Stomach smooth muscle (tissue), 2 donors: ENCODE results near the gene SNX33.
"Not testable (repeated sequence)": the region's sequence is repeated elsewhere in the genome, so short reads cannot be mapped to it uniquely, and the experiment has no call there.

Experiments used
- H3K27ac ChIP-seq: one replicate; pipeline ENCODE4 v1.7.0; 2013; ENCODE audit warnings: mild to moderate bottlenecking, low read length, inconsistent platforms
- H3K27me3 ChIP-seq, 2 donors: one replicate each; pipeline ENCODE4 v1.7.0; 2013; ENCODE audit warnings: low read length in 2 of 2; ENCODE audit not compliant: insufficient read depth in 2 of 2, control insufficient read depth in 1 of 2
- H3K36me3 ChIP-seq, 2 donors: one replicate each; pipeline ENCODE4 v1.7.0; 2013; ENCODE audit warnings: low read length in 2 of 2; ENCODE audit not compliant: control insufficient read depth in 2 of 2, insufficient read depth in 2 of 2
- H3K4me1 ChIP-seq: one replicate; pipeline ENCODE4 v1.7.0; 2013; ENCODE audit warnings: low read length; ENCODE audit not compliant: control insufficient read depth, insufficient read depth
- H3K4me3 ChIP-seq, 2 donors: one replicate each; pipeline ENCODE4 v1.7.0; 2013; ENCODE audit warnings: low read length in 2 of 2
- H3K9ac ChIP-seq, 2 donors: one replicate each; pipeline ENCODE4 v1.7.0; 2013; ENCODE audit warnings: low read length in 2 of 2, mild to moderate bottlenecking in 1 of 2
- H3K9me3 ChIP-seq, 2 donors: one replicate each; pipeline ENCODE4 v1.7.0; 2013; ENCODE audit warnings: low read length in 2 of 2; ENCODE audit not compliant: control insufficient read depth in 2 of 2
- donor health status: healthy.
- donor health status: Pancreatic carcinoma.

Gene SNX33

DNA sequence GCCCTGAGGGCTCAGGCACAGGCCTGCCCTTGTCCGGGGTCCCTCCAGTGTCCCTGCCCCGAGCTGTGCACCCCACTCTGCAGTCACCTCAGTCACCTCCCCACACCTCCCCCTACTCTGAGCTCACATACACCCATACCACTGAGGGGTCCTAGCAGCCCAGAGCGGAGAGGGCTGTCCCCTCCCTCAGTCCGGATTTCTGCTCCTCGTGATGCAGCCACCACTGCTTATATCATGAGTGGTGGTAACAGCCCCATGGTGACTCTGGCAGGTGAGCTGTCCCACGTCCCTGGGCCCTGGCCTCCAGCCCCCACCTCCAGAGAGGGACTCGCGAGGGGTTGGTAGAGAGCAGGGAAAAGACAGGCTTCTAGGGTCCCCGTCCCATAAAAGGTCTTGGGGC lies 56.9 kb downstream of the SNX33 start:
- Histone ChIP-seq H3K36me3 (peaks cover 7 to 13% of the 10 kb centered on the region in 2 donors), H3K27ac (peak overlapping the region; percentile 92), H3K4me3 (peak overlapping the region; percentile 19 to 29), H3K9ac (peak overlapping the region; percentile 62 to 69), H3K27me3 (no peaks in the 10 kb centered on the region), H3K9me3 (no peaks in the 10 kb centered on the region), H3K4me1 (peaks cover 76% of the 10 kb centered on the region)

DNA sequence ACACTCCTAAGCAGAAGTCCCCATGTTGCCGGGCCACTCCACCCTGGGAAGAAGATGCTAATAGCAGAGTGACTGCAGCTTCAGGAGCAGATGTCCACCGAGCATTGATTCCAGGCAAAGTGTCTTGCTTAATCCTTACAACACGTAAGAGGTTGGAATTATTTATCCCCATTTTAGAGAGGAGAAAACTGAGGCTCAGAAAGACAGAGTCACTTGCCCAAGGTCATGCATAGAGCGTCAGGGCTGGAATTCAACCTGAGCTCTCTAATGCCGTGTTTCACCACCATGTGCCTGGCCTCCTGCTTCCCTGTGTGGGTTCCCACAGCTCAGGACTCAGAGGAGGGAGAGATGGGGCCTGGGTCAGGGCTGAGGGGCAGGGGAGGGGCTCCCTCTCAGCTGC lies 57.7 kb downstream of the SNX33 start:
- H3K9ac ChIP-seq: peak overlapping the region; percentile 60 to 69
- H3K27me3 ChIP-seq, H3K9me3 ChIP-seq, H3K4me3 ChIP-seq: not testable (repeated sequence)
- H3K27ac ChIP-seq: peak overlapping the region; percentile 92
- H3K4me1 ChIP-seq: peaks cover 74% of the 10 kb centered on the region
- H3K36me3 ChIP-seq: peaks cover 7 to 13% of the 10 kb centered on the region in 2 donors

DNA sequence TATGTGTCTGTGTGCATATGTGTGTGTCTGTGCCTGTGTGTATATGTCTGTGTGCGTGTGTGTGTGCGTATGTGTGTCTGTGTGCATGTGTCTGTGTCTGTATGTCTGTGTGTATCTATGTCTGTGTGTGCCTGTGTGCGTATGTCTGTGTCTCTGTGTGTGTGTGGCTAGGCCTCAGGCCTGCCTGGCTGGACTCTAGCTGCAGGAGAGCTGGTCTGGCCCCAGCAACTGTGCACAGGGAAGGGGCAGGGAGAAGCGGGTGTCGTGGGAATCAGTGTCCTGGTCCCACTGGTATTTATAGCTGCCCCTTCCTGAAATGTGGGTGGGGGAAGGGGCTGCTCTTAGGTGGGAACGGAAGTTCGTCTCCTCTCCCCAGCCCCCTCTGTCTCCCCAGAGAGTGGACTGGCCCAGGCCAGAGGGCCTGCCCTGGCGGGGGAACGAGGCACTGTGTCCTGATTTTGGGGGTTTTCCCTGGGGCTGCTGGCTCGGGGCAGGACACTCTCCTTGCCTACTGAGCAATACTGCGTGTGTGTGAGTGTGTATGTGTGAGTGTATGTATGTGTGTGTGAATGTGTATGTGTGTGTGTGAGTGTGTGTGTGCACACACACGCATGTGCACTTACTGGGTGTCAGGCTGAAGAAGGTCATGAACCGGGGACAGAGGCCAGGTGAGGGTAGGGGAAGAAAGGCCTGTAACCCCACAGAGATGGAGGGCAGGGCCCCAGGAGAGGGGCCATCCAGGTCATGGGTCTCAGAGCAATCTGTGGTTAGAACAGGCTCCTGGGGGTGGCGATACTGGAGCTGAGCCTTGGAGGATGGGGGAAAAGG lies 58.4 kb downstream of the SNX33 start:
- Histone ChIP-seq H3K4me1 (peaks cover 67% of the 10 kb centered on the region), H3K27me3 (no peaks in the 10 kb centered on the region), H3K9me3 (no peaks in the 10 kb centered on the region), H3K27ac (peak overlapping the region; percentile 92), H3K36me3 (peaks cover 7 to 13% of the 10 kb centered on the region in 2 donors), H3K4me3 (peak overlapping the region in 1 of 2 donors; percentile 29), H3K9ac (peak overlapping the region; percentile 32 to 60)

DNA sequence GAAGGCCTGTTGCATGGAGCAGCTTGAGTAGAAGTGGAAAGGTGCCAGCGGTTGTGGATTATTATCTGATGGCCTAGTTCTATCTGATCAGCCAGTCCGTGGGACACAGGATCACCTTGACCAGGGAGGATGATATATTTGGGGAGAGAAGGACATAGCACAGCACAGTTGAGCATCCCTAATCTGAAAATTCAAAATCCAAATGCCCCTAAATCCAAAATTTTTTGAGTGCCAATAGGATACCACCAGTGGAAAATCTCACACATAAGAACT lies 58.9 kb downstream of the SNX33 start:
- Histone ChIP-seq H3K36me3 (peaks cover 7 to 13% of the 10 kb centered on the region in 2 donors), H3K9me3 (no peaks in the 10 kb centered on the region), H3K27me3 (no peaks in the 10 kb centered on the region), H3K27ac (peak overlapping the region; percentile 92), H3K4me1 (peaks cover 63% of the 10 kb centered on the region), H3K4me3 (no peak overlapping the region), H3K9ac (peak overlapping the region; percentile 32 to 36)

DNA sequence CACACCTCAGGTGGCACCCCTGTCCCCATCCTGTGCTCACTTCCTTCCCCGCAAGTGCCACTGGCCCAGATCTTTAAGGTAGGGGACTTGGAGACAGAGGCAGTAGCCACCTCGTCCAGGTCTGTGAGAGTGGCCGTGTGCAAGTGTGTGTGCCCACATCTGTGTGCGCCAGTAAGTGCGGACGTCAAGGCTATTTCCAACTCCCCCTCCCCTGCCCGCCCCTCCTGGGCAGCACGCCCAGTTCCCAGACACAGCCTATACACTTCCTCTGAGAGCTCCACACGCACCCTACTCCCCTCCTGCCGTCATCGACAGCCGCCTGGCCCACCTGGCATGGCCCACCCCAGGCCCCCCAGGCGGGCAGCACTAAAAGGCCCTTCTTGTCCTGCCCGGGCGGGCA lies 61.7 kb downstream of the SNX33 start:
- H3K9ac ChIP-seq: peak overlapping the region; percentile 81 to 89
- not testable (repeated sequence) for H3K27me3 ChIP-seq, H3K9me3 ChIP-seq
- H3K4me3 ChIP-seq: peak overlapping the region; percentile 57 to 69
- H3K27ac ChIP-seq: peak overlapping the region; percentile 98
- H3K36me3 ChIP-seq: peaks cover 7 to 11% of the 10 kb centered on the region in 2 donors
- H3K4me1 ChIP-seq: peaks cover 65% of the 10 kb centered on the region

DNA sequence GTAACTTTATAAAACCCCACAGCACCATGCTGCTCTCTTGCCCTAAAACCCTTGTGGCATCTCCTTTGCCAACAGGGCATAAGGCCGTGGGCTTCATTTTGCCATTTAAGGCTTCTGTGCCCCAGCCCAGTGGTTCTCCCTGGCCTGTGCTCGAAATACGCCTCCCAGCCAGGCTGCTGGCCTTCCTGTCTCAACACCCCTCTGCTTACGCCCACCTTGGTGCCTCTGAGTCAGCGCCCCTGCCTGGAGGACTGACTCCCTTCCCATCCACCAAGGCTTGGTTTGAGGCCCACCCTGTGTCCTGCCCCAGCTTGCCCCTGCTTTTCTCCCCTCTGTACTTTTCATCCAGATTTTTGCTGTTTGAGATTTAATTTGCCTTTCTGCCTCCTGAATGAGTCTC lies 63.2 kb downstream of the SNX33 start:
- H3K27me3 ChIP-seq, H3K9me3 ChIP-seq, H3K36me3 ChIP-seq: not testable (repeated sequence)
- H3K27ac ChIP-seq: peak overlapping the region; percentile 98
- peak overlapping the region; percentile 55 to 76 for H3K9ac ChIP-seq
- H3K4me1 ChIP-seq: peaks cover 56% of the 10 kb centered on the region
- peak overlapping the region; percentile 31 to 47 for H3K4me3 ChIP-seq

DNA sequence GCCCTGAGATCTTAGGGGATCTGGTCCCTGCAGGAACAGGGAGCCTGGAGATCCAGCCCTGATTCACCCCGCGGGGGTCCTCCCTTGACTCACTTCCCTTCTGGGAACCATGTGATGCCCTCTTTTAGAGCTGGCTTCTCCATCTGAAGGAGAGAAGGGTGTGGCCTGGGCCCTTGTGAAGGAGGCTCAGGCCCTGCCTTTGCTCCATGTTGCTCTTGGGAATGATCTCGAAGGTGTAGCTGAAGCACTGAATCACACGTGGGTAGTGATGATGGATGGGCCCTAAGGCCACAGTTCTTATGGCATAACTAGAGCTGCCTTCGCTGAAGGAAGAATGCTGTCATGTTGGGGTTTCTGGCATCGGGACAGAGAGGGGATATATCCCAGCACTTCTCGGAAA lies 63.8 kb downstream of the SNX33 start:
- Histone ChIP-seq H3K27ac (peak overlapping the region; percentile 98), H3K9ac (peak overlapping the region; percentile 92 to 96)
- not testable (repeated sequence) for H3K36me3 ChIP-seq

More for the DNA sequence above, 63.8 kb downstream of the SNX33 start:
- H3K4me3 ChIP-seq: peak overlapping the region; percentile 72 to 85
- H3K9me3 ChIP-seq, H3K27me3 ChIP-seq: not testable (repeated sequence)
- peaks cover 51% of the 10 kb centered on the region for H3K4me1 ChIP-seq
